Inferior parietal cortex (tissue), 1 donor: ENCODE data around the gene ITGA5.

ENCODE experiments used
- DNase-seq: peaks from one replicate; pipeline ENCODE4 v3.0.0-alpha.2; 2016; ENCODE audit errors: extremely low spot score

Gene ITGA5

DNA sequence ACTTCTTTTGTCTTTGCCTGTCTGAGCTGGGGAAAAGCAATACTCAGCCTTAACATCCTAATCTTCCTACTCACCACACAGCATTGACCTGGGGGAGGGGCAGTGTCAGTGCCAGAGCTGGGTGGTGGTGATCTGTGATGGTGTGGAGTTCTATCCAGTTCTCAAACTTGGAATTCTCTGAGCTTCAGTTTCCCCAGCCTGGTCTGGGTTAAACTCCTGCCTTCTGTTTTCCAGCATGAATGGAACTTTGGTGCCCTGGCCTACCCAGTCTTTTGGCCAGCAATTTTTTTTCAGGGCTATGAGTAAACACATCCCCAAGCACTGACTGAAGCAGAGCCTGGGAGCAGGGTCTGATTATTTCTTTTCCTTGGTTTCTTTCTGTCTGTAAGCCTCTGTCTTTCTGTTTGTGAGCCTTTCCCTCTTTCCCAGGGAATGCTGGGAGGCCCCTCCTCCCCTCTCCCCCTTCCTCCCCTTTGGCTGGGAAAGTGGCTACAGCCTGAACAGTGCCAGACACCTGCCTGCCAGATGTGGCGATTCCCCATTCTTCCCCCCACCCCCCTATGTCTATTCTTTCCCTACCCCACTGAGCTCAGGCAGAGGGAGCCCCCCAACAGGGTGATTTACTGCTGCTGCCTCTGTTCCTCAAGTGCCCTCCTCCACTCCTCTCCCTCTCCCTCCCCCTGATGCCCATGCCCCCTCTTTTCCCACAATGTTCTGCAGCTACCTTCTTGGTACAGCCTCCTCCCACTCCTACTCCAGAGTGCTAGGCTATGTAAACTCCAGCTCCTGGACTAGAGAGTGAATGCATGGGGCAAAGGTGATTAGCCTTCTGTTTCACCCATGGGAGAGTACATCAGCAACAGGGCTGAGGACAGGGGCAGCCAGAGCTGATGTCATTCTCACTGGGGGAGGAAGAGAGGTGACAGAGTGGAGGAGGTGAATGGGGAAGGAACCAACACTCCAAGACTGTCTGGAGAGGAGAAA, 65.9 kb downstream of the ITGA5 start:
- DNase-seq = no peak

DNA sequence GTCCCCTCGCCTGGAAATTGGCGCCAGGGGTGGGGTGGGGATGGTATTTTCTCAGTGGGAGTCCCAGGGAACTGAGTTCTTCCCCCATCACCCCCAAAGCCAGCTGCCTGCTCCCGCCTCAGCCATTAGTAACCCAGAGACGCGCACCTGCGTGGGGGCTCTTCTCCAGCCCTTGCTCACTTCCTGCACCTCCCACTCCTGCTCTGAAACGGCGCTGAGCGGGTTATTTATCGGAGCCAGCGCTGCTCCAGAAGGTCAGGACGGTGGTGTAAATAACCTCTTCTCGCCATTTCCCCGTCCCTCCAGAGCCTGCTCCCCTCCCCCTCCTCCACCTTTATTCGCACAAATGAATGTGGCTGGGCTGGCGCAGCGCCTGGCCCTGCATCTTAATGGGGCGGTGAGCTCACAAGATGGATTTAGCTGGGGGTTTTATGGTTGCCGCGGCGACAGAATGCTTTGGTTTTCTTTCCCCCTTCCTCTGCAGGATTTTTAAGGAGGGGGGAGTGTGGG, 67.0 kb downstream of the ITGA5 start:
- DNase-seq = no peak

DNA sequence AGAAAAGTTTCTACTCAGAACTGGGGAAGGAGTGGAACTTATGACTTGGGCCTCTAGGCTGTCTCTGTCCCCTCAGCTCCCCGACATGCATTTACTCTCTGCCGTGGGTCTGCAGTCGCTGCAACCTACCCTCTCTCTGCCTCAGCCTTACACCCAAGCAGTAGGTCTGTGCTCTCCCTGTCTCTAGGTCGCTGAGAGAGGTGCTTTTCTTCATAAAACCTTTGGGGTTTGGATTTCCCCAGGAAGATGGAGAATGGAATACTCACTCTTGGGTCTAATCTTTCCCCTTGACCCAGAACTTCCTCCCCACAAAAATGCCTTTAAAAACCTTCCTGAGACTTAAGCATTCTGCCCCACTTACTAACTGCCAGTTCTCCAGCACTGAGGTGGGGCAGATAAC, 67.7 kb downstream of the ITGA5 start:
- DNase-seq = no peak

DNA sequence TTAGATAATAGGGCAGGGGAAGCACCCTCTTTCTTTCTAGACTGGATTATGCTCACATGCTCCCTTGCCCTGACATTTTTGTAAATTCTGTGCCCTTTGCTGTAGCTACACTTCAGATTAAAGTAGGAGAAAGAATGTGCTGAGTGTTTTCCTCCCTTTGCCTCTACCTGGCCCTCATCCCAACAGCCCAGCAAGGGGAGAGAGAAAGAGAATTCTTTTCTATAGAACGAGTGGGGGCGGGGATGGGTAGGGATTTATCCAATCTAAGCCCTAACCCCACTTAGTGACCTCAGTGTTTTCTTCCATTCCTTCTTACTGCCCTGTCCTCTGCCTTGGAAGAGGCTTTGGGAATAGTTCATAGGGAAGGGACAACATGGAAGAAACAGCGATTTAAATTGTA, 68.3 kb downstream of the ITGA5 start:
- DNase-seq = no peak

DNA sequence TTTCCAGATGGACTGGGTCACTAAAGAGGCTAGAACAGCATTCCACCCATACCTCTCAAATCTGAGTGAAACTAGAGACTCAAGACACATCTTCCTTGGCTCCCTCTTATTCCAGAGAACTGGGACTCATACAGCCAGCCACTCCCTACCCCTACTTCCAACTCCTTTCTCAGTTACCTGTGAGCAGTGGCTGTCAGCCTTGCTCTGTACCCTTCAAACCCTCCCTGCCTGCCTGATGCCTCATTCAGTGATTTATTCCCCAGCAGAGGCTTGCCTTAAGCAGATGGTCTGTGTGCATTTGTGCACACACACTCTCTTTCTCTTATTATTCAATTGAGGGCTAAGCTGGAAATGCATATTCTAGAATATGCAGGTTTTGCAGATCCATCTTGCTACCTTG, 69.4 kb downstream of the ITGA5 start:
- no peak for DNase-seq

DNA sequence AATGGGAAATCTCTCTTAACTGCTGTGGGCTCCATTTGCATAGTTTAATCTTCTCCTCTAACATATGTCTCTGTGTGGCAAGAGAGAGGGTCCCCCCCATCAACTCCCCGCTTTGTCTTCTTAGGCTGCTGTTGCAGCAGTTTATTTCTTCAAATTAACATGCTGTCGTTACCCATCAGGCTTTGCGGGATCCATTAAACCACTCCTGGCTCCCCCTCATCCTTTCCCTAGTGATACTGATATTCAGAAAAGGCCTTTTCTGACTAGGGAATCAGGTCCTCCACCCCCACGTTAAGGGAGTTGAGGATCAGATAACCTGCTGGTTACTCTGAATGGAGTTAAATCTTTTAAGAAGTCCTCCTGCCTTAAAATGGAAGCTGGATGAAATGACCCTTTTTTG, 70.0 kb downstream of the ITGA5 start:
- no peak for DNase-seq
